A673 (cell line): Measurements from ENCODE around the gene PIGQ.

ENCODE experiments used
- CTCF ChIP-seq: fragments of 300-800, 200-600 bp; sonication (generic); conservative IDR thresholded peaks from 2 replicates; pipeline ENCODE4 v1.5.1; 2017; ENCODE audit warnings: low read depth, mild to moderate bottlenecking, antibody characterized with exemption, low read length, moderate library complexity, mixed read lengths
- EZH2 ChIP-seq: fragments of 200-600 bp; sonication (generic); IDR thresholded peaks from 2 replicates; pipeline ENCODE4 v1.6.1; 2017; ENCODE audit warnings: borderline replicate concordance, low read depth, mild to moderate bottlenecking, mixed read lengths, antibody characterized with exemption, low read length; ENCODE audit not compliant: poor library complexity, severe bottlenecking

- no peak for TF ChIP-seq CTCF
- no peak for TF ChIP-seq EZH2
Observed at GRCh38 chr16:572865-573650, 3.3 kb downstream of the PIGQ start.
